GM12878 (cell line): ENCODE measurements around the gene PCDHGA1. TPM values are rescaled to one million over a fixed set of nuclear protein-coding genes. Genes with fewer than 3 reads are reported as not detected.

Source experiments
- ATAC-seq: fragments of 200-7000 bp; cut with Tn5 transposase; 3 replicates; pipeline ENCODE4 v1.9.1; 2020; ENCODE audit warnings: mild to moderate bottlenecking, moderate library complexity
- BruUV-seq: library from RNA; stranded (reverse); fragments of 400-500 nt; replicated peaks from 2 replicates; lab custom pipeline; 2021; lab: Mats Ljungman, UMichigan
- CTCF ChIA-PET: fragments of 300-600 bp; sonication (Branson Sonifier 250); formaldehyde crosslinking; extraction: SDS; loops from one replicate; lab custom pipeline; 2021; ENCODE audit warnings: inconsistent platforms; lab: Yijun Ruan, JAX
- POLR2A ChIA-PET: fragments of 350-600 bp; formaldehyde crosslinking; extraction: SDS; loops from one replicate; lab custom pipeline; 2021; ENCODE audit warnings: inconsistent platforms; lab: Charles Lee
- RAD21 ChIA-PET: fragments of 300-600 bp; sonication (Branson Sonifier 250); formaldehyde crosslinking; loops from one replicate; lab custom pipeline; 2023; ENCODE audit warnings: antibody characterized with exemption; ENCODE audit not compliant: unreplicated experiment; lab: Charles Lee
- SMC1A ChIA-PET: fragments of 300-600 bp; sonication (Branson Sonifier 250); formaldehyde crosslinking; loops from one replicate; lab custom pipeline; 2023; ENCODE audit not compliant: unreplicated experiment, uncharacterized antibody; lab: Charles Lee
- DNase-seq: peaks from one replicate; pipeline ENCODE4 v3.0.0-alpha.2; 2011; ENCODE audit warnings: low read depth, low spot score
- FAIRE-seq: peaks from 3 replicates; lab custom pipeline; 2011; peaks lifted over from hg19 to GRCh38; lab: Jason Lieb, UNC
- H2AFZ ChIP-seq: 2 replicates; pipeline ENCODE4 v1.6.0; 2011; ENCODE audit warnings: low read depth, low read length, control low read depth; ENCODE audit not compliant: control insufficient read depth
- H3K27ac ChIP-seq: 2 replicates; pipeline ENCODE4 v1.5.1; 2011; ENCODE audit warnings: control low read depth; ENCODE audit not compliant: control insufficient read depth, insufficient read depth
- H3K27me3 ChIP-seq, 2 experiments: replicated peaks in 1 of 2; 2 replicates each; pipeline versions ENCODE4 v1.6.0 to v1.6.1; 2011; ENCODE audit warnings: low read length in 1 of 2; ENCODE audit not compliant: control insufficient read depth in 2 of 2, insufficient read depth in 2 of 2
- H3K36me3 ChIP-seq, 2 experiments: 2 replicates each; pipeline ENCODE4 v1.5.1; 2011; ENCODE audit warnings: low read length in 1 of 2; ENCODE audit not compliant: control insufficient read depth in 2 of 2, insufficient read depth in 2 of 2
- H3K4me1 ChIP-seq: 2 replicates; pipeline ENCODE4 v1.6.1; 2011; ENCODE audit warnings: mild to moderate bottlenecking, low read length, moderate library complexity, mixed read lengths; ENCODE audit not compliant: control insufficient read depth, insufficient read depth
- H3K4me2 ChIP-seq: 2 replicates; pipeline ENCODE4 v1.6.0; 2011; ENCODE audit warnings: control low read depth; ENCODE audit not compliant: control insufficient read depth, insufficient read depth
- H3K4me3 ChIP-seq: fragments of 200-600 bp; sonication (generic); 2 replicates; pipeline ENCODE4 v1.5.1; 2016
- H3K79me2 ChIP-seq: 2 replicates; pipeline ENCODE4 v1.6.0; 2011; ENCODE audit warnings: low read length; ENCODE audit not compliant: control insufficient read depth, insufficient read depth
- H3K9ac ChIP-seq: 2 replicates; pipeline ENCODE4 v1.8.0; 2011; ENCODE audit warnings: low read length, control low read depth, mixed read lengths; ENCODE audit not compliant: control insufficient read depth, insufficient read depth
- H3K9me3 ChIP-seq: replicated peaks from 3 replicates; pipeline ENCODE4 v1.5.1; 2011; ENCODE audit warnings: mild to moderate bottlenecking, low read length; ENCODE audit not compliant: control insufficient read depth, insufficient read depth
- H4K20me1 ChIP-seq: 2 replicates; pipeline ENCODE4 v1.6.0; 2011; ENCODE audit not compliant: control insufficient read depth, insufficient read depth
- NFYB ChIP-seq: IDR thresholded peaks from 2 replicates; pipeline ENCODE4 v1.6.1; 2011; ENCODE audit warnings: low read depth, mild to moderate bottlenecking, low read length, improper control_type of control experiment, moderate library complexity; ENCODE audit not compliant: insufficient read depth
- SMC3 ChIP-seq: IDR thresholded peaks from 2 replicates; pipeline ENCODE4 v1.6.1; 2011; ENCODE audit warnings: low read length, improper control_type of control experiment, borderline replicate concordance
- ZNF274 ChIP-seq: IDR thresholded peaks from one replicate; pipeline ENCODE4 v1.8.0; 2011; ENCODE audit not compliant: insufficient read length, insufficient read depth
- WGBS: methylation state at CpG from one replicate; pipeline ENCODE4 v1.1.6; 2016; ENCODE audit warnings: low lambda C conversion rate; ENCODE audit not compliant: insufficient replicate concordance, insufficient coverage; ENCODE audit errors: missing lambda C conversion rate; 5-methylcytosine and 5-hydroxymethylcytosine counted together
- in situ Hi-C: fragments of 300-500 bp; cut with MboI; formaldehyde crosslinking; loops from 9 replicates; pipeline ENCODE4 v1.14.3; 2018; ENCODE audit warnings: mixed read lengths
- intact Hi-C: fragments of 100-400 bp; cut with micrococcal nuclease; formaldehyde crosslinking; loops from one replicate; pipeline ENCODE4 v1.14.2; 2022; ENCODE audit not compliant: unreplicated experiment
- polyA plus RNA-seq, 11 experiments: library from polyadenylated mRNA; depleted of rRNA in 4 of 11; unstranded in 6 of 11; stranded (reverse) in 5 of 11; fragments of >200 nt; fragmentation: Nextera tagmentation in 4 of 11; fragmentation: Illumina TruSeq in 1 of 11; extraction: Ambion mirVana in 4 of 11; extraction: Trizol in 1 of 11; gene quantifications; 1 replicate in 1 of 11; 2 replicates in 10 of 11; pipeline versions ENCODE4 v1.2.1 to v1.2.3, GENCODE V29; 2011 to 2016; ENCODE audit warnings: inconsistent platforms in 2 of 11, missing spikeins in 2 of 11, low read depth in 1 of 11
- total RNA-seq, 4 experiments: library from RNA; depleted of rRNA in 3 of 4; stranded (reverse); fragments of >200 nt in 3 of 4; fragmentation: Illumina TruSeq in 1 of 4; extraction: Trizol in 1 of 4; gene quantifications; 2 replicates each; pipeline versions ENCODE4 v1.2.1 to v1.2.3, GENCODE V29; 2013 to 2021
- TF ChIP-seq, protein P1 (sequence below): fragments of 450-650 bp; IDR thresholded peaks from 2 replicates; pipeline ENCODE4 v1.6.1; 2018; ENCODE audit warnings: borderline replicate concordance, mild to moderate bottlenecking; ENCODE audit not compliant: partially characterized antibody
- TF ChIP-seq, protein P2 (sequence below): IDR thresholded peaks from 2 replicates; pipeline ENCODE4 v1.6.1; 2012; ENCODE audit warnings: improper control_type of control experiment, low read depth, low read length; ENCODE audit not compliant: insufficient replicate concordance
- TF ChIP-seq, protein P3 (sequence below): IDR thresholded peaks from 2 replicates; pipeline ENCODE4 v1.6.1; 2012; ENCODE audit warnings: low read length, inconsistent platforms
- TF ChIP-seq, protein P4 (sequence below): fragments of 450-650 bp; IDR thresholded peaks from 2 replicates; pipeline ENCODE4 v1.6.1; 2016; ENCODE audit warnings: mild to moderate bottlenecking, moderate library complexity, borderline replicate concordance

The PCDHGA1 gene
- total and polyA plus RNA-seq, 10 of the 15 experiments (the other 5 are each of a cell fraction or from before 2014, with no cell fraction given): 0.02 to 0.51 (median 0.19) TPM; not detected in 3

DNA sequence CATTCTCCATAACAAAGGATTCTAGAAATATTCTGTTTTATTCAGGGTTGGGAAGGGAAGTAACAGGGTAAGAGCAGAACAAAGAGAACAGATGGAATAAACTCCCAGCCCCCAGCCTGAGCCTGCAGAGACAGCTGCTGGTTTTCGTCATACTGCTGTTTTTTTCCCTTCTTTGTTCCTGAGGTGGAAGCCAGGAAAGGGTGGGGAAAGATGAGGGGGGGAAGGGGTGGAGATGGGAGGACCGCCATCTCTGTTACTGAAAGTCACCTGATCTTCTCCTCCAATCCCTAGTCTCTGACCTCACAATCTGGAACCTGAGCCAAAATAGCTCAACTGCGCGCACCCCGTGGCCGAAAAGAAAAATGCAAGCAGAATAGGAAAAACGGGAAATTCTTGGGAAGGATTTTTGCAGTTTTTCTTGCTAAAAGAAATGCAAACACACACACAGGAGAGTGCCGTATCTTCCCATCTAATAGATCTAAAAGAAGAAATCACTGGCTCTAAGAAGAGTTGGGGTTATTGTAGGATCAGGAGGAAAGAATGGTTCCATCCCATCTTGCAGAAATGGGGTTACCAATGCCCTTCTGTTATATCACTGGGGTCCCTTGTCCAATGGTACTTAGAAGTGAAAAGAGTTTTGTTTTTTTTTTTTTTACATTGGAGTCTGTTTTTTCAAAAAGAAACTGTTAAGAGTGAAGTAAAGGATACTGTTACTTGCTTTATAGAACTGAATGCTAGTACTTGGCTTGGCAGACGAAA, 230.6 kb downstream of the PCDHGA1 start:
- 95% methylated on average over 9 of the region's 9 CpGs for WGBS
- H3K27ac ChIP-seq: no peak overlapping the region
- no peaks in the 10 kb centered on the region for H3K4me1 ChIP-seq
- no peak for FAIRE-seq
- no peak overlapping the region for H2AFZ ChIP-seq
- no peaks in the 10 kb centered on the region for H3K27me3 ChIP-seq
- H3K4me3 ChIP-seq: no peak overlapping the region
- intact Hi-C loops (loop anchor here (10.0 kb wide), 1 partner anchor 376 kb away; the partner anchor contains the start of genes PCDHB16 and PCDHB9), in situ Hi-C loops (loop anchor here (5.0 to 25.0 kb wide), 4 partner anchors 144 to 749 kb away; partner anchors contain the start of genes PCDHA3, PCDHA4, PCDHA5 and PCDHB12)
- peaks cover 4 to 24% of the 10 kb centered on the region in 2 experiments for H3K36me3 ChIP-seq
- no peak overlapping the region for H3K4me2 ChIP-seq
- no peak for ATAC-seq
- H4K20me1 ChIP-seq: no peaks in the 10 kb centered on the region
- no TSS peak for BruUV-seq
- RAD21 ChIA-PET: interaction anchor here (0.6 kb wide), 1 partner anchor 114 kb away, joined by 3 read pairs; no protein-coding TSS in a partner anchor
- POLR2A ChIA-PET: interaction anchor here (0.6 kb wide), 1 partner anchor 86 kb away, joined by 3 read pairs; no protein-coding TSS in a partner anchor
- no peak for DNase-seq
- H3K9ac ChIP-seq: no peak overlapping the region
- H3K79me2 ChIP-seq: no peaks in the 10 kb centered on the region
- CTCF ChIA-PET: no interaction called here
- SMC1A ChIA-PET: interaction anchor here (6.3 kb wide), 1 partner anchor 145 kb away, joined by 67 read pairs; the partner anchor contains the start of genes PCDHGA10 and PCDHGB7
- no peaks in the 10 kb centered on the region for H3K9me3 ChIP-seq
- TF ChIP-seq, protein P1, sequence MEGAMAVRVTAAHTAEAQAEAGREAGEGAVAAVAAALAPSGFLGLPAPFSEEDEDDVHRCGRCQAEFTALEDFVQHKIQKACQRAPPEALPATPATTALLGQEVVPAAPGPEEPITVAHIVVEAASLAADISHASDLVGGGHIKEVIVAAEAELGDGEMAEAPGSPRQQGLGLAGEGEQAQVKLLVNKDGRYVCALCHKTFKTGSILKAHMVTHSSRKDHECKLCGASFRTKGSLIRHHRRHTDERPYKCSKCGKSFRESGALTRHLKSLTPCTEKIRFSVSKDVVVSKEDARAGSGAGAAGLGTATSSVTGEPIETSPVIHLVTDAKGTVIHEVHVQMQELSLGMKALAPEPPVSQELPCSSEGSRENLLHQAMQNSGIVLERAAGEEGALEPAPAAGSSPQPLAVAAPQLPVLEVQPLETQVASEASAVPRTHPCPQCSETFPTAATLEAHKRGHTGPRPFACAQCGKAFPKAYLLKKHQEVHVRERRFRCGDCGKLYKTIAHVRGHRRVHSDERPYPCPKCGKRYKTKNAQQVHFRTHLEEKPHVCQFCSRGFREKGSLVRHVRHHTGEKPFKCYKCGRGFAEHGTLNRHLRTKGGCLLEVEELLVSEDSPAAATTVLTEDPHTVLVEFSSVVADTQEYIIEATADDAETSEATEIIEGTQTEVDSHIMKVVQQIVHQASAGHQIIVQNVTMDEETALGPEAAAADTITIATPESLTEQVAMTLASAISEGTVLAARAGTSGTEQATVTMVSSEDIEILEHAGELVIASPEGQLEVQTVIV: no peak
- TF ChIP-seq NFYB: 0 out of 2 replicates have a peak, but pooled peaks have one; percentile 32
- TF ChIP-seq, protein P2, sequence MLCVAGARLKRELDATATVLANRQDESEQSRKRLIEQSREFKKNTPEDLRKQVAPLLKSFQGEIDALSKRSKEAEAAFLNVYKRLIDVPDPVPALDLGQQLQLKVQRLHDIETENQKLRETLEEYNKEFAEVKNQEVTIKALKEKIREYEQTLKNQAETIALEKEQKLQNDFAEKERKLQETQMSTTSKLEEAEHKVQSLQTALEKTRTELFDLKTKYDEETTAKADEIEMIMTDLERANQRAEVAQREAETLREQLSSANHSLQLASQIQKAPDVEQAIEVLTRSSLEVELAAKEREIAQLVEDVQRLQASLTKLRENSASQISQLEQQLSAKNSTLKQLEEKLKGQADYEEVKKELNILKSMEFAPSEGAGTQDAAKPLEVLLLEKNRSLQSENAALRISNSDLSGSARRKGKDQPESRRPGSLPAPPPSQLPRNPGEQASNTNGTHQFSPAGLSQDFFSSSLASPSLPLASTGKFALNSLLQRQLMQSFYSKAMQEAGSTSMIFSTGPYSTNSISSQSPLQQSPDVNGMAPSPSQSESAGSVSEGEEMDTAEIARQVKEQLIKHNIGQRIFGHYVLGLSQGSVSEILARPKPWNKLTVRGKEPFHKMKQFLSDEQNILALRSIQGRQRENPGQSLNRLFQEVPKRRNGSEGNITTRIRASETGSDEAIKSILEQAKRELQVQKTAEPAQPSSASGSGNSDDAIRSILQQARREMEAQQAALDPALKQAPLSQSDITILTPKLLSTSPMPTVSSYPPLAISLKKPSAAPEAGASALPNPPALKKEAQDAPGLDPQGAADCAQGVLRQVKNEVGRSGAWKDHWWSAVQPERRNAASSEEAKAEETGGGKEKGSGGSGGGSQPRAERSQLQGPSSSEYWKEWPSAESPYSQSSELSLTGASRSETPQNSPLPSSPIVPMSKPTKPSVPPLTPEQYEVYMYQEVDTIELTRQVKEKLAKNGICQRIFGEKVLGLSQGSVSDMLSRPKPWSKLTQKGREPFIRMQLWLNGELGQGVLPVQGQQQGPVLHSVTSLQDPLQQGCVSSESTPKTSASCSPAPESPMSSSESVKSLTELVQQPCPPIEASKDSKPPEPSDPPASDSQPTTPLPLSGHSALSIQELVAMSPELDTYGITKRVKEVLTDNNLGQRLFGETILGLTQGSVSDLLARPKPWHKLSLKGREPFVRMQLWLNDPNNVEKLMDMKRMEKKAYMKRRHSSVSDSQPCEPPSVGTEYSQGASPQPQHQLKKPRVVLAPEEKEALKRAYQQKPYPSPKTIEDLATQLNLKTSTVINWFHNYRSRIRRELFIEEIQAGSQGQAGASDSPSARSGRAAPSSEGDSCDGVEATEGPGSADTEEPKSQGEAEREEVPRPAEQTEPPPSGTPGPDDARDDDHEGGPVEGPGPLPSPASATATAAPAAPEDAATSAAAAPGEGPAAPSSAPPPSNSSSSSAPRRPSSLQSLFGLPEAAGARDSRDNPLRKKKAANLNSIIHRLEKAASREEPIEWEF: no peak
- TF ChIP-seq, protein P3, sequence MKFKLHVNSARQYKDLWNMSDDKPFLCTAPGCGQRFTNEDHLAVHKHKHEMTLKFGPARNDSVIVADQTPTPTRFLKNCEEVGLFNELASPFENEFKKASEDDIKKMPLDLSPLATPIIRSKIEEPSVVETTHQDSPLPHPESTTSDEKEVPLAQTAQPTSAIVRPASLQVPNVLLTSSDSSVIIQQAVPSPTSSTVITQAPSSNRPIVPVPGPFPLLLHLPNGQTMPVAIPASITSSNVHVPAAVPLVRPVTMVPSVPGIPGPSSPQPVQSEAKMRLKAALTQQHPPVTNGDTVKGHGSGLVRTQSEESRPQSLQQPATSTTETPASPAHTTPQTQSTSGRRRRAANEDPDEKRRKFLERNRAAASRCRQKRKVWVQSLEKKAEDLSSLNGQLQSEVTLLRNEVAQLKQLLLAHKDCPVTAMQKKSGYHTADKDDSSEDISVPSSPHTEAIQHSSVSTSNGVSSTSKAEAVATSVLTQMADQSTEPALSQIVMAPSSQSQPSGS: no peak
- TF ChIP-seq ZNF274: no peak
- peak; percentile 20; the same call in 1 of the 2 replicates for TF ChIP-seq SMC3
- TF ChIP-seq, protein P4, sequence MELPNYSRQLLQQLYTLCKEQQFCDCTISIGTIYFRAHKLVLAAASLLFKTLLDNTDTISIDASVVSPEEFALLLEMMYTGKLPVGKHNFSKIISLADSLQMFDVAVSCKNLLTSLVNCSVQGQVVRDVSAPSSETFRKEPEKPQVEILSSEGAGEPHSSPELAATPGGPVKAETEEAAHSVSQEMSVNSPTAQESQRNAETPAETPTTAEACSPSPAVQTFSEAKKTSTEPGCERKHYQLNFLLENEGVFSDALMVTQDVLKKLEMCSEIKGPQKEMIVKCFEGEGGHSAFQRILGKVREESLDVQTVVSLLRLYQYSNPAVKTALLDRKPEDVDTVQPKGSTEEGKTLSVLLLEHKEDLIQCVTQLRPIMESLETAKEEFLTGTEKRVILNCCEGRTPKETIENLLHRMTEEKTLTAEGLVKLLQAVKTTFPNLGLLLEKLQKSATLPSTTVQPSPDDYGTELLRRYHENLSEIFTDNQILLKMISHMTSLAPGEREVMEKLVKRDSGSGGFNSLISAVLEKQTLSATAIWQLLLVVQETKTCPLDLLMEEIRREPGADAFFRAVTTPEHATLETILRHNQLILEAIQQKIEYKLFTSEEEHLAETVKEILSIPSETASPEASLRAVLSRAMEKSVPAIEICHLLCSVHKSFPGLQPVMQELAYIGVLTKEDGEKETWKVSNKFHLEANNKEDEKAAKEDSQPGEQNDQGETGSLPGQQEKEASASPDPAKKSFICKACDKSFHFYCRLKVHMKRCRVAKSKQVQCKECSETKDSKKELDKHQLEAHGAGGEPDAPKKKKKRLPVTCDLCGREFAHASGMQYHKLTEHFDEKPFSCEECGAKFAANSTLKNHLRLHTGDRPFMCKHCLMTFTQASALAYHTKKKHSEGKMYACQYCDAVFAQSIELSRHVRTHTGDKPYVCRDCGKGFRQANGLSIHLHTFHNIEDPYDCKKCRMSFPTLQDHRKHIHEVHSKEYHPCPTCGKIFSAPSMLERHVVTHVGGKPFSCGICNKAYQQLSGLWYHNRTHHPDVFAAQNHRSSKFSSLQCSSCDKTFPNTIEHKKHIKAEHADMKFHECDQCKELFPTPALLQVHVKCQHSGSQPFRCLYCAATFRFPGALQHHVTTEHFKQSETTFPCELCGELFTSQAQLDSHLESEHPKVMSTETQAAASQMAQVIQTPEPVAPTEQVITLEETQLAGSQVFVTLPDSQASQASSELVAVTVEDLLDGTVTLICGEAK: no peak
